ENCODE measurements around the gene TSPAN5.

- TF ChIP-seq POLR2A (IDR thresholded peaks at IDR 0.05; ENCODE audit: low read length) (no peak), GATA1 (IDR thresholded peaks at IDR 0.05; ENCODE audit: low read depth, low read length) (no peak)
Measured at GRCh38 chr4:98641376-98641775, 17.0 kb downstream of the TSPAN5 start.
